Measurements from ENCODE around the gene MBNL3.

GRCh38 chrX:132388371-132388770 is 100.5 kb downstream of the MBNL3 start:
- no peak for TF ChIP-seq RNF2 (IDR thresholded peaks at IDR 0.05)
- TF ChIP-seq RBM22 (IDR thresholded peaks at IDR 0.05; ENCODE audit: low read depth, low read length, poor library complexity, severe bottlenecking) = no peak
- no peak for TF ChIP-seq CTCF (IDR thresholded peaks at IDR 0.05 in 2 of 3, conservative IDR thresholded peaks at IDR 0.05 in 1 of 3; ENCODE audit: insufficient read depth in 2 of 3, low read depth in 1 of 3, low read length in 3 of 3)
